ENCODE measurements around the gene TKTL1.

Gene TKTL1

DNA sequence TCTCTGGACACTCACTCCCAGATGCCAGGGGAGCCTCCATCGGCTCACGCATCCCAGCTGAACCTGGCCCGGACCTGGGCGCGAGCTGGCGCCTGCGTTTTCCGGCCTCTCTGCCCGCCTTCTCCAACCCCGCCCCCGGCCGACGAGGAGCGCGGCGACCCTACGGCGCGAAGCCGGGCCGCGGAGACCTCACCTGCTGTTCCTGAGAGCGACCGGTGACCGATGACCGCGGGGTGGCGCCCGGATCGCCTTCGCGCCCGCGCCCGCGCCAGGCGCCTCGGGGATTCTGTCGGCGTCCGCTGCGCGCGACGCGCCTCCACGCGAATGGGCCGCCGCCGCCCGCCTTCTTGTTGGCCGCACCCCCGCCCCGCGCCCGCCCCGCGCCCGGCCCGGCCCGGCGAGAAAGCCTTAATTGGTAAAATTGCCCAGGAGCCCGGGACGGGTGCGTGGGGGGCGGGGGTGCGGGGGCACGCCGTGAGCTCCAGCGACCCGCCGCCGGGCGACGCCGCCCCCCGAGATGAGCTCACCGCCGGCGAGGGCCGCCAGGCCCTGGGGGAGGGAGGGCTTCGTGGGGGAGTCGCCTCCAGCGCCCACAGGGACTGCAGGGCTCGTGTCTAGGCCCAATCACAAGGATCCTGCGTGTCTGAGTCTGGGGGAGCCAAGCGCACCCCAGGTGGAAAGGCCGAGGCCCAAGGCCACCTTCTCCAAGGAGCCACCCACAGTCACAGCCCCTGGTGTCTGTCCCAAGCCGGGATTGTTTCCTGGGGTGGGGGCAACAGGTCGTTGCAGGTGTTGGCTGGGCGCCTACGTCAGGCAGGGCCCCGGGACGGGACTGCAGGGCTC, 78.9 kb downstream of the TKTL1 start, which contains the start of gene FLNA:
FLNA (minus strand) TSS at position 322 of the 843 bp plus-strand sequence. CDS start 3,389 bp downstream, outside the sequence.
- in situ Hi-C loops (cut with HindIII; ENCODE audit: low sequenced_read_pairs): no loop called here

DNA sequence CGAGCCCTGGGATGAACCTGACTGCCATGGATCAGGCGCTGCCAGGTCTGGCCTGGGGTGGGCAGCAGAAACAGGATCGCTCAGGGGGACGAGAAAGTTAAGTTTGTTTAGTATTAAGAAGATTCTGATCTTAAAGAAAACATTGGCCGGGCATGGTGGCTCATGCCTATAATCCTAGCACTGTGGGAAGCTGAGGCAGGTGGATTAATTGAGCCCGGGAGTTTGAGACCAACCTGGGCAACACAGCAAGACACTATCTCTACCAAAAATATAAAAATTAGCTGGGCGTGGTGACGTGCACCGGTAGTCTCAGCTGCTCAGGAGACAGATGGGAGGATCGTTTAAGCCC, 79.5 kb downstream of the TKTL1 start:
- in situ Hi-C loops (cut with HindIII; ENCODE audit: low sequenced_read_pairs): no loop called here

DNA sequence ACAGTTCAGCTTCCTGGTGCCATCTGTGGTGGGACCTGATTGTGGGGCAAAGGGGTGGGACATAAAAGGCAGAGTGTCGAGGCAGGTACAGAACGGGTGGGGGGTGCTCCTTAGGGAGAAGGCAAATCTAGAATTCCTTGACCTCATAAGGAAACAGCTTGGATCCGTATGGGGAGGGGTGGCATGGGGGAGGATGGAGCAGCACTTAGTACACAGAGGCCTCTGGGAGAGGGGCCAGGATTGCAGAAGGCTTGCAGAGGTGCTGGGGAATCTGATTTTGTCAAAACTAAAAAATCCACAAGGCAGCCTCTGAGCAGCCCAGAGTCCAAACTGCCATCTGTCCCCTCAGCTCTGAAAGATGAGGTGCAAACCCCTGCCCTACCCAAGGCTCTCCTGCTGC, 81.2 kb downstream of the TKTL1 start:
- in situ Hi-C loops (cut with HindIII; ENCODE audit: low sequenced_read_pairs): no loop called here

DNA sequence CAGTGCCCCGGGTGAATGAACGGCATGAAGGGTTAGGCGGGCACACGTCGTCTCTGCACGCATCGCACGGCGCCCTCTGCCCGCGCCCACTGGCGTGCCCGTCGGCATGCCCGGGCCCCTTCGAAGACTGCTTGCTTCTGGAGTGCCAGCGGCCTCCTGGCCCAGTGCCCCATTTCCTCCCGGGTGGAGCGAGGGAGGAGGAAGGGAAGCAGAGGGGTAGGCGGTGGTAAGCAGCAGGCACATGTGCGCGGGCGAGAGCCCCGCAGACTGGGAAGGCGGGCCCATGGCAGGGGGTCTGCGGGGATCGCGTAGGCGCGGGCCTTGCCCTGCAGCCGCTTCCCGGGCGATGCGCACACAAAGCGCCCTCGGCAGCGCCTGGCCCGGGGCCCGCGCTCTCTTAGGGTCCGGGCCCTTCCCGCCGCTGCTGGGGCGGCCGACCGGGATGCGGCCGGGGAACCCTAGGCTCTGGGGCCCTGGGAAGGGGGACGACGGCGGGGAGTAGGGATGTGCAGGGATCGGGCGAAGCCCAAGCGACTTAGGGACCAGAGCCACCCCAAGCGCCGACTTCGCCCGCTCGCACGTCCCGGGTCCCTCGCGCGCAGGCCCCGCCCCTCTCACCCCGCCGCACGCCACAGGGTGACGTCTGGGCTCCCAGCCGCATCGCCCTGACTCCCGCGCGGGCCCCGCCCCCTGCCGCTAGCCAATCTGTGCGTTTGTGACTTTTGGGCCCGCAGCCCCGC, 82.6 kb downstream of the TKTL1 start:
- in situ Hi-C loops (cut with HindIII; ENCODE audit: low sequenced_read_pairs): no loop called here

DNA sequence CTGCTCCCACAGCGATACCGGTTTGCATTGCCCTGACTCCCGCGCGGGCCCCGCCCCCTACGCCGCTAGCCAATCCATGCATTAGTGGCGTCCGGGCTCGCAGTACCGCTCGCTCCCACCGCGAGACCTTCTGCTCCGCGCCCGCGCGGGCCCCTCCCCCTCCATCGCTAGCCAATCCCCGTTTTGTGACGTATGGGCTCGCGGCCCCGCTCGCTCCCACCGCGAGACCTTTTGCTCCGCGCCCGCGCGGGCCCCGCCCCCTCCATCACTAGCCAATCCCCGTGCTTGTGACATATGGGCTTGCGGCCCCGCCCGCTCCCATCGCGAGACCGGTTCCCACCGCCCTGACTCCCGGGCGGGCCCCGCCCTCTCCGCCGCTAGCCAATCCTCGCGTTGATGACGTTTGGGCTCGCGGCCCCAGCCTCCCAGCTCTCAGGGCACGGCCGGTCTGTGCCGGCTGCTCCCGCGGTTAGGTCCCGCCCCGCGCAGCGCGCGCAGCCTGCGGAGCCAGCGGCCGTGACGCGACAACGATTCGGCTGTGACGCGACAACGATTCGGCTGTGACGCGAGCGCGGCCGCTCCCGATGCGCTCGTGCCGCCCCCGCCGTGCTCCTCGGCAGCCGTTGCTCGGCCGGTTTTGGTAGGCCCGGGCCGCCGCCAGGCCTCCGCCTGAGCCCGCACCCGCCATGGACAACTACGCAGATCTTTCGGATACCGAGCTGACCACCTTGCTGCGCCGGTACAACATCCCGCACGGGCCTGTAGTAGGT, 83.4 kb downstream of the TKTL1 start, which contains the start of gene EMD:
EMD (plus strand) TSS at position 497 of the 770 bp plus-strand sequence; CDS start at position 687, 190 bp downstream.
- in situ Hi-C loops (cut with HindIII; ENCODE audit: low sequenced_read_pairs): no loop called here

DNA sequence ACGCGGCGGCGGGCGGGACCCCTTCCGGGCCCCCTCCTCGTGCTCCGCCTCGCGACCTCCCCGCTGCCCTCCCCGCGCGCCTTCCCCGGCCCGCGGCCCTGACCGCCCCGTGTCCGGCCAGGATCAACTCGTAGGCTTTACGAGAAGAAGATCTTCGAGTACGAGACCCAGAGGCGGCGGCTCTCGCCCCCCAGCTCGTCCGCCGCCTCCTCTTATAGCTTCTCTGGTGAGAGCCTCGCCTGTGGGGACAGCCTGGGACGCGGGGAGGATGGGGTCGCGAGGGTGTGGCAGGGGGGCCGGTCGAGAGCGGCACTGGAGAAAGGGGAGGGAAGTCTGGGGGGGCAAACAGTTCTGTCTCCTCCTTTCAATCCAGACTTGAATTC, 84.0 kb downstream of the TKTL1 start:
- in situ Hi-C loops (cut with HindIII; ENCODE audit: low sequenced_read_pairs): no loop called here
